Measurements from ENCODE around the gene CERKL.

CERKL gene

DNA sequence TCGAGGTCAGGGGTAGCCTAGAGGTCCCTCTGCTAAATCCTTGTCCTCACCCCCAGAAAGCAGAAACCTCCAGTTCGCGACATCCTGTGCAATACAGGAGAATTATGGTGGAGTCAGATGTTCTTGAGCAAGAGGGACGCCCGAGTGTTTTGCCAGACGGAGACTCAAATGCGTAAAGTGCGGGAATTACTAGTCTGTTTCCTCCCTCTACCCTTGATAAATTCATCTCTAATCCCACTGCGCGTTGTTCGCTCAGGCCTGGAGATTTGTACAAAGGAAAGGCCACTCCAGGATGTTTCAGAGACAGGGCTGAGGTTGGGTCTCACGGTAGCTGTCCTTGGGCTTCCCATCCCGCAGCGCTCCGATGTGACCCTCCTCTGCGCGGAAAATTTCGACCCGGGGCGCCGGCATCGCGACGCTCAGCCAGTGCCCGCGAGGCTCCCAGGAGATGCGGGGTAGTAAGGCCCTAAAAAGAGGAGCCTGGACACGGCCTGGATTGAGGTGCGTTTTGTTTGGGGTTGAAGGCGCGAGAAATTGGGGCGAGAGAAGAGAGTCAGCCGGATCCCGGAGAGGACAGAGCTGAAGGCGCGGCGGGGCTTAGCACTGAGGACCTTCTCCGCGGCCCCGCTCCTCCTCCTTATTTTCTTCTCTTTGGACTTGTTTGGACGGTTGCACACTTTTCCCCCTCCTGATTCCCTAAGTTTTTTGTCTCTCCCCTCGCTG is 26.1 kb upstream of the CERKL start:
- H3K9me3 Mint-ChIP-seq: peaks cover 7% of the 10 kb centered on the region
- H3K4me1 Mint-ChIP-seq: peaks cover 42% of the 10 kb centered on the region
- H3K4me3 Mint-ChIP-seq: peak overlapping the region; percentile 71 to 78 (median 75)
- no peak overlapping the region for H3K27ac Mint-ChIP-seq
- TF ChIP-seq, protein P1, sequence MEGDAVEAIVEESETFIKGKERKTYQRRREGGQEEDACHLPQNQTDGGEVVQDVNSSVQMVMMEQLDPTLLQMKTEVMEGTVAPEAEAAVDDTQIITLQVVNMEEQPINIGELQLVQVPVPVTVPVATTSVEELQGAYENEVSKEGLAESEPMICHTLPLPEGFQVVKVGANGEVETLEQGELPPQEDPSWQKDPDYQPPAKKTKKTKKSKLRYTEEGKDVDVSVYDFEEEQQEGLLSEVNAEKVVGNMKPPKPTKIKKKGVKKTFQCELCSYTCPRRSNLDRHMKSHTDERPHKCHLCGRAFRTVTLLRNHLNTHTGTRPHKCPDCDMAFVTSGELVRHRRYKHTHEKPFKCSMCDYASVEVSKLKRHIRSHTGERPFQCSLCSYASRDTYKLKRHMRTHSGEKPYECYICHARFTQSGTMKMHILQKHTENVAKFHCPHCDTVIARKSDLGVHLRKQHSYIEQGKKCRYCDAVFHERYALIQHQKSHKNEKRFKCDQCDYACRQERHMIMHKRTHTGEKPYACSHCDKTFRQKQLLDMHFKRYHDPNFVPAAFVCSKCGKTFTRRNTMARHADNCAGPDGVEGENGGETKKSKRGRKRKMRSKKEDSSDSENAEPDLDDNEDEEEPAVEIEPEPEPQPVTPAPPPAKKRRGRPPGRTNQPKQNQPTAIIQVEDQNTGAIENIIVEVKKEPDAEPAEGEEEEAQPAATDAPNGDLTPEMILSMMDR (IDR thresholded peaks at IDR 0.05; ENCODE audit: unreplicated experiment in 3 of 3): no peak
- H3K36me3 Mint-ChIP-seq (ENCODE audit: low read depth): no peaks in the 10 kb centered on the region
- H3K27me3 Mint-ChIP-seq (ENCODE audit: low read depth): peaks cover 100% of the 10 kb centered on the region

DNA sequence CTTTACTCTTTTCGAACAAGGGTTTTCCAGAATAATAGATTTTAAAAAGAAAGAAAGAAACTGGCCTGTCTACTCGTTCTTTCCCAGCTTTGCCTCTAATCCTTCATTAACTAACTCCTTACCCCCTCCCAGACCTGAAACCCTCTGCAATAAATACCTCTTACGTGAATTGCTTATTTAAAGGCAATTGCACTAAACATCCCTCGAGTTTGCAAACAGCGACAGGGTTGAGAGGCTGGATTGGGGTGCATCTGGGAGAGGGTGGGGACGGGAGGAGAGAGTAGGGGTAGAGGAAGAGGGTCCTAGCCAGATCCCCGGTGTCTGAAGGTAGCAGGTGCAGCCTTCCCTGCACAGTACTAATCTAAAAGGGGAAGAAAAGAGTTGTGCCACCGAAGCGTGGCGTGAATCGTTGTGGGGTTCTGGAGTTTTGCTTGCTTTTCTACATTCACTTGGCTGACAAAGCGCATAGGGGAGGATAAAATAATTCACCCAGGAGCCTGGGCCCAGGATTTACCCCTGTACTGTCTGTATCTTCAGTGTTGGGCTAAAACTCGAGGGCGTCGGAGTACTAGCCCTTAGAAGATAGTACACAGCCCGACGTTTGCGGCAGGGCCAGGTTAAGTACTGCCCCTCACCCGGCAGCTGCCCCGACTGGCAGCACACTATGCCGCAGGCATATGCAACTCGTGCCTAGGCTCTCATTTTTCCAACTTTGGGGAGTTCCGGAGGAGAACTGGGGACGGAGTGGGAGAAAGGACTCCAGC is 25.3 kb upstream of the CERKL start:
- Mint-ChIP-seq H3K4me3 (peak overlapping the region; percentile 71 to 78 (median 72)), H3K4me1 (peaks cover 46% of the 10 kb centered on the region), H3K27me3 (ENCODE audit: low read depth) (peaks cover 98% of the 10 kb centered on the region)

DNA sequence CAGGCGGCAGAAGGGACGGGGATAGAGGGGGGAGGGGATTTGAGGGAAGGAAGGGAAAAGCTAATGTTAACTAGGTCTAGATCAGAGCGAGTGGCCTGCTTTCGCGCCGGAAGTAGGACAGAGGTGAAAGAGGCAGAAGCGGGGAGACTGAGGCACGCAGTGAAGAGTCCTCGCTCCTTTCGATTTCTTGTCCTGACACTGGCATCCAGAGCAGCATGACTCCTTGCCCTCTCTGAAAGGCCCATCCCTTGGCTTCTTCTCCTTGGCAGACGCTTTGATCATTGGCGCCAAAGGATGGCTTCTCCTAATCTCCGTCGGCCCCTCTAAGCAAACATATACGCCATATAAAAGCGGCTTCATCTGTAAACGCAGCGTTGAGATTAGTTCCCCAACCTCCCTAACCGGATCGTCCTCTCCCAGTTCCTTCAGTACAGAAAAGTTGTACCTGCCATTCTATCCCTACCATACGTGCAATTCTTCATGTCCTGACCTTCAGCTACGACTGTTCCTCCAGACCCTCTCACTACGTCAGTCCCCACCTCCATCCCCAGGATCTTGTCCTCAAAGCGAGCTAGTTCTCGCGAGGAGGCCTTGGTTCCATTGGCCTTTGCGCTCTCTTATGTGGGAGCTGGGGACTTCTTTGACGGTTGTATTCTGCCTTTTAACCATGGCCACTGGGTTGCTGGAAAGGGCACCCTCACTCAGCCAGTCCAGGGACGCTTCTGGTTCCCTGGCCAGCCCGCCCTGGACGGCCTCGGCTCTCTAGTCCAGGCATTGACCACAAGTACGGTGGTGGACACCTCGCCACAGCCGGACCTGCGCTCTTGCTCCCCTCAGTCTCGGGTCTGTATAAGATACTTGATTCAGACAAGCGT is 24.3 kb upstream of the CERKL start:
- no peaks in the 10 kb centered on the region for H3K36me3 Mint-ChIP-seq (ENCODE audit: low read depth)
- peaks cover 46% of the 10 kb centered on the region for H3K4me1 Mint-ChIP-seq
- H3K27ac Mint-ChIP-seq: no peak overlapping the region
- peak overlapping the region; percentile 70 to 77 (median 72) for H3K4me3 Mint-ChIP-seq
- TF ChIP-seq, protein P1 (IDR thresholded peaks at IDR 0.05; ENCODE audit: unreplicated experiment in 3 of 3): no peak
- H3K9me3 Mint-ChIP-seq: peaks cover 10% of the 10 kb centered on the region
- peaks cover 96% of the 10 kb centered on the region for H3K27me3 Mint-ChIP-seq (ENCODE audit: low read depth)

More for the DNA sequence above, 25.3 kb upstream of the CERKL start:
- H3K9me3 Mint-ChIP-seq: peaks cover 10% of the 10 kb centered on the region
- TF ChIP-seq, protein P1 (IDR thresholded peaks at IDR 0.05; ENCODE audit: unreplicated experiment in 3 of 3): no peak
- H3K36me3 Mint-ChIP-seq (ENCODE audit: low read depth): no peaks in the 10 kb centered on the region
- H3K27ac Mint-ChIP-seq: no peak overlapping the region

DNA sequence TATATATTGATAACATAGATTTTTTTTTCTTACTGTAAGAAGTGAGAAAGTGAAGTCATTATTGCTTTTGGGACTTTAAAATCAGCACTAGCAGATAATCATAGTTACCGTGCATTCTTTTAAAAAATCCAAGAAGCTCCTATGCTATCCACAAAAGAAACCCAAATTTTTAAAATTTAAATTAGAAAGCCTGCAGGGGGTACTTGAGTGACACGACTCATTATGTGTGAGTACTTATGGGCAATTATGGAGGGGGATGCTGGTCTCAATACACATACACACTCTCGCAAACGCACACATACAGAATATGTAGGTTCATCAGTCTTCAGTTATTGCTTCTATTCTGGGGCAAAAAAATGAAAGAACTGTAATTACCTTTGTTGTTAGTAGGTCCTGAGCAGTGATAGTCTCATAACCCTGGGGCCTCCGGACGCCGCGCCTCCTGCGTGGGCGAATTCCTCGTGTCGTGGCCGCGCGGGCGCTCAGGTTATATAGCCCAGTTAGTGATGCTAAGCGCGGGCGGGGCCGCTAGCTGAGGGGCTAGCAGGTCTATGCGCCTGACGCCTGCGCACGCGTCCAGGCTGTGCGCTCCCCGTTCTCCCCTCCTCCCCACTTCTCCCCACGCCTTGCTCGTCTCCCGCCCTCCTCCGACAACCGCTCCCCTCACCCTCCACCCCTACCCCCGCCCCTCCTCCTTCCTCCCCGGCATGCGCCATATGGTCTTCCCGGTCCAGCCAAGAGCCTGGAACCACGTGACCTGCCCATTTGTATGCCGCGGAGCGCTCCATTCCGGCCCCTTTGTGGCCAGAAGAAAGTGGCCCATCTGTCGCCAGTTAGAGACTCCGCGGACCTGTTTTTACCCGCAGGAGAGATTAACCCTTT is 23.4 kb upstream of the CERKL start, which contains the start of gene NEUROD1:
NEUROD1 (minus strand) TSS at position 463 of the 882 bp plus-strand sequence. CDS start 1,657 bp downstream, outside the sequence.
- TF ChIP-seq, protein P1 (IDR thresholded peaks at IDR 0.05; ENCODE audit: unreplicated experiment in 3 of 3): no peak
- Mint-ChIP-seq H3K4me1 (peaks cover 46% of the 10 kb centered on the region), H3K4me3 (peak within 1 kb of the TSS; percentile 70 to 77 (median 72)), H3K27me3 (ENCODE audit: low read depth) (peaks cover 93% of the 10 kb centered on the region), H3K9me3 (peaks cover 10% of the 10 kb centered on the region), H3K27ac (no peak within 1 kb of the TSS), H3K36me3 (ENCODE audit: low read depth) (no peaks in the 10 kb centered on the region)

DNA sequence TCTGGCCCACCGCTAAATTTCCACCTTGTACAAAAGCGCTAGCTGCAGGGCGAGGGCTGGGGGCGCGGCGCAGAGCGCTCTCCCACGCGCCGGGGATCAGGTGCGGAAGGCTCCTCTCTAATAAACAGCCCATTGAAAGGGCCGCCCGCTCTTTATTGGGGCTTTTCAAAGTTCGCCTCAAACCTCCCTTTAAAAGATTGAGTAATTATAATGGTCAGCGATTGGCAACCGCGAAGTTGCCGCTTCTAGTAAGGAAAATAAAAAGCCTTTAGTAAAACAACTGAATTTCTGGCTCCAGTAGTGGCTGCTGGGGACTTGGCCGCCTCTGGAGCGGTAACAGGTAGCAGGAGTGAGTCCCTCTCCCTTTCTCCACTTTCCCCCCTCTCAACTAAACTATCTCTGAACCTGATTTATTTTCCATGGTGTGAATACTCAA is 22.7 kb upstream of the CERKL start:
- no peaks in the 10 kb centered on the region for H3K36me3 Mint-ChIP-seq (ENCODE audit: low read depth)
- TF ChIP-seq, protein P1 (IDR thresholded peaks at IDR 0.05; ENCODE audit: unreplicated experiment in 3 of 3): no peak
- H3K9me3 Mint-ChIP-seq: peaks cover 10% of the 10 kb centered on the region
- H3K27me3 Mint-ChIP-seq (ENCODE audit: low read depth): peaks cover 93% of the 10 kb centered on the region
- H3K4me3 Mint-ChIP-seq: peak overlapping the region in 1 of 3 experiments; percentile 34
- H3K27ac Mint-ChIP-seq: no peak overlapping the region
- H3K4me1 Mint-ChIP-seq: peaks cover 40% of the 10 kb centered on the region
